GM12878 (cell line): ENCODE data around the gene SRGAP1.

Experiments
- BACH1 ChIP-seq: fragments of 450-650 bp; IDR thresholded peaks from 2 replicates; pipeline ENCODE4 v1.6.1; 2017; ENCODE audit warnings: mild to moderate bottlenecking, borderline replicate concordance
- CTCF ChIP-seq, 3 experiments: IDR thresholded peaks in 2 of 3; conservative IDR thresholded peaks in 1 of 3; 2 replicates each; pipeline ENCODE4 v1.5.1; 2011; ENCODE audit warnings: low read depth in 3 of 3, low read length in 3 of 3, mild to moderate bottlenecking in 3 of 3, control low read depth in 2 of 3, moderate library complexity in 2 of 3, inconsistent platforms in 1 of 3, mixed read lengths in 1 of 3; ENCODE audit not compliant: control insufficient read depth in 2 of 3, insufficient read depth in 1 of 3; ENCODE audit errors: extremely low read depth in 1 of 3
- FOS ChIP-seq: IDR thresholded peaks from 3 replicates; pipeline ENCODE4 v1.6.1; 2011; ENCODE audit warnings: borderline replicate concordance; ENCODE audit not compliant: insufficient read length; ENCODE audit errors: extremely low read depth
- FOXM1 ChIP-seq: IDR thresholded peaks from 2 replicates; pipeline ENCODE4 v1.6.1; 2012; ENCODE audit warnings: low read depth, mild to moderate bottlenecking, inconsistent platforms, low read length, moderate library complexity
- MAX ChIP-seq: IDR thresholded peaks from 2 replicates; pipeline ENCODE4 v1.6.1; 2012; ENCODE audit warnings: low read depth, low read length, improper control_type of control experiment
- NBN ChIP-seq: fragments of 450-650 bp; IDR thresholded peaks from 2 replicates; pipeline ENCODE4 v1.6.1; 2016
- NFYA ChIP-seq: IDR thresholded peaks from 2 replicates; pipeline ENCODE4 v1.6.1; 2011; ENCODE audit warnings: low read depth, mild to moderate bottlenecking, low read length, improper control_type of control experiment, borderline replicate concordance
- NR2C2 ChIP-seq: IDR thresholded peaks from 2 replicates; pipeline ENCODE4 v1.6.1; 2011; ENCODE audit warnings: borderline replicate concordance, low read depth; ENCODE audit not compliant: control insufficient read depth, insufficient read length
- NRF1 ChIP-seq: conservative IDR thresholded peaks from 2 replicates; pipeline ENCODE4 v1.6.1; 2011; ENCODE audit warnings: mild to moderate bottlenecking, low read depth, low read length, improper control_type of control experiment
- POLR2A ChIP-seq: IDR thresholded peaks from 2 replicates; pipeline ENCODE4 v1.6.1; 2011; ENCODE audit warnings: low read depth, mild to moderate bottlenecking, low read length
- POLR2AphosphoS5 ChIP-seq: IDR thresholded peaks from 2 replicates; pipeline ENCODE4 v1.6.1; 2011; ENCODE audit warnings: mild to moderate bottlenecking, low read length, inconsistent platforms
- RAD21 ChIP-seq: IDR thresholded peaks from 2 replicates; pipeline ENCODE4 v1.6.1; 2011; ENCODE audit warnings: mild to moderate bottlenecking, low read depth, low read length, moderate library complexity; ENCODE audit not compliant: insufficient read depth
- REST ChIP-seq: IDR thresholded peaks from 2 replicates; pipeline ENCODE4 v1.6.1; 2012; ENCODE audit warnings: mild to moderate bottlenecking, low read depth, low read length
- USF1 ChIP-seq: IDR thresholded peaks from 2 replicates; pipeline ENCODE4 v1.6.1; 2011; ENCODE audit warnings: borderline replicate concordance, low read depth, mild to moderate bottlenecking, moderate library complexity, mixed read lengths, low read length; ENCODE audit not compliant: insufficient read depth; ENCODE audit errors: extremely low read length

GRCh38 chr12:64128366-64128765, 283.9 kb downstream of the SRGAP1 start:
- TF ChIP-seq POLR2A (no peak), MAX (no peak), FOXM1 (no peak), RAD21 (no peak), NFYA (no peak), NBN (no peak), CTCF (IDR thresholded peaks at IDR 0.05 in 2 of 3, conservative IDR thresholded peaks at IDR 0.05 in 1 of 3; ENCODE audit: control insufficient read depth in 2 of 3, extremely low read depth in 1 of 3, insufficient read depth in 1 of 3, low read depth in 3 of 3, low read length in 3 of 3) (no peak), NR2C2 (no peak), BACH1 (no peak), REST (no peak), FOS (no peak), POLR2AphosphoS5 (no peak), NRF1 (no peak), USF1 (no peak)
